G401.6 (cell line): ENCODE results near the gene P2RX3.
"Not testable (repeated sequence)": the region's sequence is repeated elsewhere in the genome, so short reads cannot be mapped to it uniquely, and the experiment has no call there.

ENCODE experiments used
- FAIRE-seq: peaks from 2 replicates; lab custom pipeline; 2012; peaks lifted over from hg19 to GRCh38; lab: Jason Lieb, UNC

P2RX3 gene

GRCh38 chr11:57325735-57326048, 12.5 kb upstream of the P2RX3 start:
- no peak for FAIRE-seq

- no peak for FAIRE-seq
These were observed 10.4 kb upstream of the P2RX3 start for GRCh38 chr11:57327721-57328120.

DNA sequence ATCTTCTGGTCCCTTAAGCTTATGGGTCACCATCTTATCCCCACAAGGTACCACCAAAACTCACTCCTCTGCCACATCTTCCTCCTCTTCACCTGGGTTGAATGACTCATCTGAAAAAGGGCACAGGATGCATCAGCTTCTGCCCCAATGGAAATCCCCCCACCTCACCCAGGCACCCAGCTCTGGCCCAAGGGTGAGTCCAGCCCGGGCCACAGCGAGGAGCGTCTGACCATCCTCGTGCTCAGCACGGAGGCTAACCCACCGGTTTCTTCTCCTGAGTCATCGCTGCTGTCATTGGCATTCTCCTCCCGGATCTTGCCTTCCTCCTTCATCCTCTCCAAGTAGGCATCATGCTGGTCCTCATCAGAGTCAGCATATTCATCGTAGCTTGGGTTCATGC, 8.1 kb upstream of the P2RX3 start:
- no peak for FAIRE-seq

GRCh38 chr11:57331720-57332119, 6.4 kb upstream of the P2RX3 start:
- no peak for FAIRE-seq

DNA sequence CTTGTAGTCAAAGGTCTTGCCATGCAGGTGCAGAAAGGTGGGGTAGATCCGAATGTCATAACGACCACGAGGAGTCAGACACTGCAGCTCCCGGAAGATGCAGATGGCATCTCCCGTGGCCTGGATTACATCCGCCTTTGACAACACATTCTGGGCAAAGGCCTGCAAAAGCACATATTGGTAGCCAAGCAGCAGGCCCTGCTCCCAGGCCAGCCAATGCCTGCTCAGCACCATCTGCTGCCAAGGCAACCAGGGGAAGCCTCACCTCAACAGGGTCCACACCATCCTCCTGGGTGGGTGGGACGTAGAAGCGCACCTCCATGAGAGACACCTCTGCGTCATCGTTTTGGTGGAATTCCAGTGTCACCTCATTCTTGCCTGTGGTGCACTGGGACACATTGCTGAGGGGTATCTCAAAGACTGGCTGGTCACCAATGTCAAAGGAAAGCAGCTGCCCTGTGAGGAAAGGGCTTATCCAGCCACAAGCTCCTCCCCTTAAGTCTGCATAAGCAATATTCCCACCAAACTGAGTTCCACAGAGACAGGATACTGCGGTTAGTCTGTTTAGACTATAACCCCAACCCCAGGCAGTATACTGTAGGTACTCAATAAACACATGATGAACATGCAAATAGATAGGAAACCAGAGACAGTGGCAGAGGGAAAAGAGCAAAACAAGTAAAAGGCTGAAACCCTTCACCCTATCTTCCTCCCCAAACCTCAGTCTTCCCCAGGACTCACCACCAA, 5.3 kb upstream of the P2RX3 start:
- FAIRE-seq: no peak

DNA sequence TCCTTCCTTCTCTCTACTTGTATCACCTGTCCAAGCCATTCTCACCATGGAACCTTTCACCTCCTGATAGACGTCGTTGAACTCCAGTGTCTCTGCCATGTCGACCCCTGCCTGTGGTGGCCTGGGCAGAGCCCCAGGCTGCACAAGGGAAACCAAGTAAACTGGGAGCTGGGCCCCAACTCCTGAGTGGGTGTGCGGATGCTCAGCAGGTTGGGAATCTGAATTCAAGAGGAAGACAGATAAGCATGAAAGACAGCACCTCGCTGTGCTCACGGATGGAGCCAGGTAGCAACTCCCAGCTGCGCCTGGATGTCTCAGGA, 3.2 kb upstream of the P2RX3 start:
- FAIRE-seq: no peak

DNA sequence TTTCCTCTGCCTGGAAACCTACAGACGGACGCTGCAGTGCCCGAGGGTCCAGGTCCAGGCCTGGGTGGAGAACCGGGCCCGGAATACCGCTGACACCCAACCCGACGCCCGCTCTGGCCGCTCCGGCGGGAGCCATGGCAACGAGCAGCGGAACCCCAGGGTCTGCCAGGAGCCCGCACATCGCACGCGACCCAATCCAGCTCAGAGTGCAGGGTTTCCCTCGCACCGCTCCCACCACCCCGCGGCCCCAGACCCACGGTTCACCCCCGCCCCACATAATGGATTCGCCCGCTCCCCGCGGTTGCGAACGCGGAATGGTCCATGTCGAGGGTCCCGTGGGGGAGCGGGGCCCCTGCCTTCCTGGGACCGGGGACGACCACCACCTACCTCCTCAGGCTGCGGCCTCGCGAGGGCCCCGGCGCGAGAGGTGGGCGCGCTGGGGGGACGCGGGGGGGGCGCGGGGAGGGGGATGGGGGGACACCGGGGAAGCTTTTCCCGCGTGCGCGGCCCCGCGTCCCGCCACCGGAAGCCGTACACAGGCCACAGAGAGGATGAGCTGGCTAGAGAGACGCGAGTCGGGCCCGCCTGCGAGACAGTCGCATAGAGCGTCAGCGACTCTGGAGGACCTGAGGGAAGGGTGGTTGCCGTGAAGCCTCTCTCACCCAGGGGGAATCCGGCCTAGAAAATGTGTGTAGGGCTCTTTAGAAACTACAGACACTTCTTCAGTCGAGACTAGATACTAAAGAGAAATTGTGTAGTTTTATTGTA, 2.6 kb upstream of the P2RX3 start, which contains the start of gene SSRP1:
SSRP1 (minus strand) TSS at position 550 of the 768 bp plus-strand sequence. CDS start 771 bp downstream, outside the sequence.
- no peak for FAIRE-seq

GRCh38 chr11:57336111-57336666, 2.0 kb upstream of the P2RX3 start:
- FAIRE-seq: no peak

DNA sequence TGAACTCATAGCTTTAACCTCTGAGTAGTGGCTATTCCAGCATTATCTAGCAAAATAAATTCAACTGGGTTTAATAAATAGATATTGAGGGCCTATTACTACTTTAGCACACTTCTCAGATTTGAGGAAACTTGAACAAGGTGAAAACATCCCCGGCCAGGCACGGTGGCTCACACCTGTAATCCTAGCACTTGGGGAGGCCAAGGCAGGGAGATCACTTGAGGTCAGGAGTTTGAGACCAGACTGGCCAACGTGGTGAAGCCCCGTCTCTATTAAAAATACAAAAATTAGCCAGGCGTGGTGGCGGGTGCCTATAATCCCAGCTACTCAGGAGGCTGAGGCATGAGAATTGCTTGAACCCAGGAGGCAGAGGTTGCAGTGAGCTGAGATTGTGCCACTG, 1.3 kb upstream of the P2RX3 start:
- not testable (repeated sequence) for FAIRE-seq

DNA sequence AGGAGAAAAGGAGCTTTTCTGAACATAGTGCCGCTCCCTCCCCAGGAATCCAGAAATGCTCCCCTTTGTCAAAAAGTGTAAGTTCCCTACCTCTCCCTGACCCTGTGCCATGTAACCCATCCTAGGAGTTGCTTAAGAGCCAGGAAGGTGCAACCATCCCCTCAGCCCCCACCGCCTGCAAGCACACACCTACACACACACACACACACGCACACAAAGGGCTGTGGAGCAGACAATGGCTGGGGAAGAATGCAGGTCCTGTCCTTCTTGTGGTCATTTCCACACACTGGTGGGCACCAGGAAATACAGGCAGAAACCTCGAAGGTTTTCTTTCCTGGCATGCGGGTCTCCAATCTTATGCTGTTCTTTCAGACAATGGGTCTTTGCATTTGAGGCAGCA, 1.2 kb downstream of the P2RX3 start:
- FAIRE-seq: no peak

DNA sequence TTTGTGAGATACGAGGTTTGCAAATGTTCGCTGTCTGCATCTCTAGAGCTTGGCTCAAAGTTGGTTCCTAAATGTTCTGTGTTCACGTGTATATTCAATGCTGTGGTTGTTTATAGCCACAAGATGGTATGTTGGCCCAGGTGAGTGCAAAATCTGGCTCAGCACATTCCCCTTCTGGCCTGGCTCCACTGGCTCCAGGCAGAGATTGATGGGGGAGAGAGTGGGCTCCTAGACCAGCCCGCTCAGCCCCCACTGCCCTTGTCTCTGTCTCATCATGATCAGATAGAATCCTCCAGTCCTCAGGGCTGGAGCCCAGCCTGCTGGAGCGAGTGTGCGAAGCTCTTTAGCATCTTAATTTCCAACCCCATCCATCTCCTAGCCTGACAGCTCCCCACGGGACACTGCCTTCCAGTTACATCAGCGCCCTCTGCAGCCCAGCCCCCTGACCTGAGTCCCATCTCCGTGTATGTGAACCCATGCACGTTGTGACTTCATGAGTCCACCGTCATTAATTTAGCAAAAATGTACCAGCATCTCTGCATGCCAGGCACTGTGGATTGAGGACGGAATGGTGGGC, 2.0 kb downstream of the P2RX3 start:
- FAIRE-seq: no peak

- FAIRE-seq: no peak
These were observed 3.2 kb downstream of the P2RX3 start for GRCh38 chr11:57341250-57341808.

- no peak for FAIRE-seq
These were observed 4.5 kb downstream of the P2RX3 start for GRCh38 chr11:57342702-57343101.

GRCh38 chr11:57343825-57344224, 5.7 kb downstream of the P2RX3 start:
- FAIRE-seq: no peak

- no peak for FAIRE-seq
These were observed 6.7 kb downstream of the P2RX3 start for GRCh38 chr11:57344826-57345225.

DNA sequence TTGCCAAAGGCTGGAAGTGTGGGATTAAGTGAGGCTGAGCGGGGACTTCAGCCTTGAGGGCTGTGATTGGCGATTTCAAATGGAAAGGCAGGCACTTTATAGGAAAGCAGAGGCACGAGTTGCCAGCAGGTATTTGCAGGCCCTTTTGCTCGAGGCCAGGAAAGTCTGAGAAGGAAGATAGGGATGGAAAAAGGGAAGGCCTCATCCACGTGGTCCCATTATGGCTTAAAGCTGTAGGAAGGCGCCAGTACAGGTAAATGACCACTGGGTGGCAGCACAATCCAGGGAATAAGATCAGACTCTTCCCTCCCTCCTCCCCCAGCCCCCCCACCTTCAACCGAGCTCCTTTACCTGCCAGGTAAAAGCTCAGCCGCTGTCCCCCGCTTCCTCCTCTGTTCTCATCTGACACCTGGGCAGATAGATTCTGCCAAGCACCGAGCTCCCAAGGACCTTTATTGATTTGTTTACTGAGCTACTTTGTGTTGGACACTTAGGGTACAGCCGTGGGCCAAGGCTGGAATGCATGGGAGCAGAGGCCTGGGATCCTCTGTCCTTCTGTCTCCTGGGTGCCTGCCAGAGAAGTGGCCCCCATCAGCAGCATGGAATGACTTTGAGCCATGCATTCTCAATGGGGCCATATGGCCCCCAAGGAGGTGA, 7.5 kb downstream of the P2RX3 start:
- no peak for FAIRE-seq

- no peak for FAIRE-seq
These were observed 9.2 kb downstream of the P2RX3 start for GRCh38 chr11:57347336-57347735.

DNA sequence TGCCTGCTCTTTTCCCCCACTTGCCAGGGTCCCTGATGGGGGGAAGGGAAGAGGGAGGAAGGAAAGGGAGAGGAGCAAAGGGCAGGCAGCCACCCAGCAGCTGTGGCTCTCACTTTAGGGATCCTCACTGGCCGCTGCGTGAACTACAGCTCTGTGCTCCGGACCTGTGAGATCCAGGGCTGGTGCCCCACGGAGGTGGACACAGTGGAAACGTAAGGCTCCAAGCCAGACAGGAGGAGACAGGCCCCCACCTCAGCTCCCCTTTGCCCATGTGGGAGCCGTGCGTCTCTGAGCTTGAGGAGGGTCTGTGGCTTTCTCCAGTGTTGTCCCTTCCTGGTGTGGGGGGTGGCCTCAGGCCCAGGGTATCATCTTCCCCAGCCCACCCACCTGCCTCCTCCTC, 9.9 kb downstream of the P2RX3 start:
- no peak for FAIRE-seq

DNA sequence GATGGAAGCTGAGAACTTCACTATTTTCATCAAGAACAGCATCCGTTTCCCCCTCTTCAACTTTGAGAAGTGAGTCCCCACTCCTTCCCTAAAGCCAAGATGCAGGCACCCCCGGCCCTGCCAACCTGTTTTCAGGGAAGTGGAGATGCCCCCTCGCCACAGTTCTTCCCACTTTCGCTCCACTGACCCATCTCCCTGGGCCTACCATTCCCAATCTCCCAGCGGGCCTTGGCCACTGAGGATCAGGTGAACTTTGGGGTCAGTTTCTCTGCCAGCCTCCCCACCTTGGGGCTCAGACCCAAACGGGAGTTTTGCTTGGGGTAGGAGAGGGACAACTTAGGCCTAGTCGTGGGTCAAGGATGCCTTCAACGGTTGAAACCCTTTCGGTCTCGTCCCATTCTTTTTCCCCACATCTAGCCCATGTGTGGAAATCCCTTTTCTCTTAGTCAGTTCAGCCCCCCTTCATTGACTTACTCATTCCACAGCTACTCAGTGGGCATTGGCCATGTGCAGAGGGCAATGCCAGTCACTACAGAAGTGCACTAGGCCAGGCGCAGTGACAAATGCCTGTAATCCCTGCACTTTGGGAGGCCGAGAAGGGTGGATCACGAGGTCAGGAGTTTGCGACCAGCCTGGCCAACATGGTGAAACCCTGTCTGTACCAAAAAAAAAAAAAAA, 10.6 kb downstream of the P2RX3 start:
- no peak for FAIRE-seq

DNA sequence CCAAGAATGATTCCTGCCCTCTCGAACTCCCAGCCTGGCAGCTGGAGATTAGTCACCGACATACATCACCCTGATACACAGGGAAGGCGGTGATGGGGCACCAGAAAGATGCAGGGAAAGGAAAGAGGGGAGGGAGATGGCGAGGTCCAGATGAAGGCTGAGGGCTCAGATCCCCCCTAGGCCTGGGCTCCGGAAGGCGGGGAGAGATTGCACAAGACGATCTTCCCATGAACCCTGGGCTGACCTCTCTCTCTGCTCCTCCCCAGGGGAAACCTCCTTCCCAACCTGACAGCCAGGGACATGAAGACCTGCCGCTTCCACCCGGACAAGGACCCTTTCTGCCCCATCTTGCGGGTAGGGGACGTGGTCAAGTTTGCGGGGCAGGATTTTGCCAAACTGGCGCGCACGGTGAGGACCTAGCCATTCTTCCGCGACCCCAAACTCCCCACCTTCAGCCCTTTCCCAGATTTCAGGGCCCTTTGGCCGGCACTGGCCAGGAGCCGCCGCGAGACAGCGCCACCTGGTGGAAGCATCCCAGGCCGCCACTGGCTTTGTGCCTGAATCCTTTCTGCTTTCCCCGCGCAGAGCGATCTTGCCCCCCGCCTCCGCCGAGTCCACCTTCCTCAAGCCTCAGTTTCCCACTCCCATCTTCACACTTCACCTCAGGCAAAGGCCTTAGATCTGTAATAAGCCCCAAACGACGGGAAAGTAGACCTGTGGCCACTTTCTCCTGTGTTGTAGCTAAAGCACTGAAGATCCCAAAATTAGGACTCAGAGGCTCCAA, 11.5 kb downstream of the P2RX3 start:
- FAIRE-seq: no peak

GRCh38 chr11:57353036-57353435, 14.9 kb downstream of the P2RX3 start:
- no peak for FAIRE-seq
